ENCODE results near the gene NOL7.

GRCh38 chr6:13630499-13630898 lies 15.4 kb downstream of the NOL7 start:
- no peak for TF ChIP-seq CTCF (IDR thresholded peaks at IDR 0.05)
- no peak for TF ChIP-seq EP300 (IDR thresholded peaks at IDR 0.05)
